Adrenal gland (tissue), 12 donors: ENCODE data around the gene LRRTM1. TPM values are rescaled to one million over a fixed set of nuclear protein-coding genes. Genes with fewer than 3 reads are reported as not detected.

ENCODE experiments used
- DNase-seq, 7 donors: peaks; one replicate each; pipeline ENCODE4 v3.0.0-alpha.2; 2019 to 2020
- H3K27ac ChIP-seq, 5 donors: fragments of 200-600 bp; sonication (generic) in 4 of 5; 1 replicate in 3 of 5; 2 replicates in 2 of 5; pipeline versions ENCODE4 v1.5.1 to v1.8.0; 2016 to 2020; ENCODE audit warnings: mild to moderate bottlenecking in 1 of 5
- H3K27me3 ChIP-seq: fragments of 200-600 bp; 2 replicates; pipeline ENCODE4 v1.8.0; 2021
- H3K36me3 ChIP-seq, 2 donors: fragments of 200-600 bp; replicated peaks in 1 of 2; 1 replicate in 1 of 2; 2 replicates in 1 of 2; pipeline versions ENCODE4 v1.5.1 to v1.8.0; 2018 to 2022
- H3K4me1 ChIP-seq, 2 donors: fragments of 200-600 bp; replicated peaks in 1 of 2; 1 replicate in 1 of 2; 2 replicates in 1 of 2; pipeline versions ENCODE4 v1.5.1 to v1.8.0; 2018 to 2021
- H3K4me3 ChIP-seq, 4 donors: fragments of 200-600 bp; sonication (generic) in 3 of 4; one replicate each; pipeline ENCODE4 v1.5.1; 2016 to 2018
- H3K9me3 ChIP-seq, 3 donors: fragments of 200-600 bp; sonication (generic) in 1 of 3; replicated peaks in 1 of 3; 1 replicate in 2 of 3; 2 replicates in 1 of 3; pipeline versions ENCODE4 v1.5.1 to v1.8.0; 2016 to 2021
- CTCF ChIP-seq, 6 experiments: fragments of 450-650 bp in 4 of 6; fragments of 200-600 bp in 2 of 6; sonication (generic) in 1 of 6; IDR thresholded peaks; 1 replicate in 5 of 6; 2 replicates in 1 of 6; pipeline versions ENCODE4 v1.5.1 to v1.8.0; 2016 to 2021; ENCODE audit warnings: antibody characterized with exemption in 6 of 6, mild to moderate bottlenecking in 2 of 6, moderate library complexity in 1 of 6
- POLR2A ChIP-seq, 2 donors: fragments of 450-650 bp; IDR thresholded peaks; one replicate each; pipeline ENCODE4 v1.6.1; 2017; ENCODE audit warnings: antibody characterized with exemption in 2 of 2, mild to moderate bottlenecking in 2 of 2, moderate library complexity in 1 of 2
- WGBS, 4 donors: extraction: QIAGEN DNeasy Blood & Tissue Kit in 2 of 4; methylation state at CpG; one replicate each; pipeline versions ENCODE4 v1.1.5 to v1.1.7; 2013 to 2017; 5-methylcytosine and 5-hydroxymethylcytosine counted together
- intact Hi-C, 2 donors: fragments of 100-400 bp; cut with DNase I; formaldehyde crosslinking; loops; one replicate each; pipeline versions ENCODE4 v1.14.1 to v1.15.0; 2022 to 2023
- polyA plus RNA-seq, 3 donors: library from polyadenylated mRNA; stranded (reverse); fragments of 200-250 nt in 2 of 3; fragments of 350-450 nt in 1 of 3; fragmentation: Illumina TruSeq in 1 of 3; extraction: RNeasy Lipid Tissue Mini Kit (QIAGEN cat#74804) in 1 of 3; gene quantifications; one replicate each; pipeline ENCODE4 v1.2.3, GENCODE V29; 2013 to 2014
- total RNA-seq, 9 donors: library from RNA; depleted of rRNA in 4 of 9; stranded (reverse); fragments of >200 nt in 4 of 9; fragments of 120-200 nt in 1 of 9; fragmentation: NEBNext Ultra II Directional in 1 of 9; extraction: Animal tissue kit (Norgen Biotek cat#: 25700) in 1 of 9; gene quantifications; one replicate each; pipeline versions ENCODE4 v1.1.0 to v1.2.4, GENCODE V29; 2013 to 2023
- donor health status: healthy with polysubstance abuse.
- donor health status: Bipolar disorder and iron deficiency.
- donor health status: DM: yes; HTN: yes; CAD: no.
- donor health status: DM: no; HTN: no; CAD: no.
- donor health status: DM: no; HTN: no; CAD: no.
- donor health status: DM: yes; HTN: yes; CAD: no.

LRRTM1 gene
- total and polyA plus RNA-seq, 12 donors = 0.12 to 1.8 (median 0.49) TPM; not detected in 1

DNA sequence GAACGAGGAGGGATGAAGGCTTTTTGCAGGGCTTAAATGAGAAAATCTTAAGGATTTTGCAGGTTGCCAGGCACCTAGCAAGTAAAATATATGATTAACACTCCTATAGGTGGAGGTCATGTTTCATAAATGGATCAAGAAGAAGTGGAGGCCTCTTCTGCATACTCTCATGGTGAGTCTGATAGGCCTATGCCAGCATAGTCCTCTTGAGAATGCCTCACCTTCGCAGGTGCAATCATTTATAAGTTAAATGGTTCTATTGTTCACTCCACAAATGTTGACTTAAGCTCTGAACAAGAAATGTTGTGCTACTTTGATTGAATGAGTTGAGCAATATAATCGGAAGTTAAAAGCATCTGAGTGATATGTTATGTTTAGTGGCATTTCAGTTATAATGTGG lies 12.1 kb downstream of the LRRTM1 start:
- TF ChIP-seq CTCF (IDR thresholded peaks at IDR 0.05) = no peak
- no peak for TF ChIP-seq POLR2A (IDR thresholded peaks at IDR 0.05)
- WGBS, 4 donors = 63 to 71% (median 68%) methylated on average over 3 of the region's 3 CpGs
- intact Hi-C loops = no loop called here
- H3K27me3 ChIP-seq = no peaks in the 10 kb centered on the region
- no peak overlapping the region for H3K4me3 ChIP-seq
- H3K4me1 ChIP-seq = no peaks in the 10 kb centered on the region
- no peak overlapping the region for H3K27ac ChIP-seq
- no peaks in the 10 kb centered on the region for H3K36me3 ChIP-seq
- no peak for DNase-seq
- no peaks in the 10 kb centered on the region for H3K9me3 ChIP-seq

GRCh38 chr2:80291656-80292055 lies 12.9 kb downstream of the LRRTM1 start:
- 54 to 83% (median 54%) methylated on average over 1 of the region's 1 CpG for WGBS, 4 donors
- Histone ChIP-seq H3K4me1 (no peaks in the 10 kb centered on the region), H3K9me3 (no peaks in the 10 kb centered on the region), H3K27ac (no peak overlapping the region), H3K27me3 (no peaks in the 10 kb centered on the region), H3K4me3 (no peak overlapping the region), H3K36me3 (no peaks in the 10 kb centered on the region)
- no peak for DNase-seq
- intact Hi-C loops = no loop called here
- no peak for TF ChIP-seq CTCF (IDR thresholded peaks at IDR 0.05)
- TF ChIP-seq POLR2A (IDR thresholded peaks at IDR 0.05) = no peak

GRCh38 chr2:80288576-80288975 lies 16.0 kb downstream of the LRRTM1 start:
- TF ChIP-seq CTCF (IDR thresholded peaks at IDR 0.05) = no peak
- no peak for TF ChIP-seq POLR2A (IDR thresholded peaks at IDR 0.05)
- Histone ChIP-seq H3K4me3 (no peak overlapping the region), H3K4me1 (no peaks in the 10 kb centered on the region), H3K36me3 (no peaks in the 10 kb centered on the region), H3K27me3 (no peaks in the 10 kb centered on the region), H3K9me3 (no peaks in the 10 kb centered on the region), H3K27ac (no peak overlapping the region)
- peak in 1 of 7 donors; percentile 57 for DNase-seq
- intact Hi-C loops = no loop called here
- 31 to 41% (median 35%) methylated on average over 5 of the region's 5 CpGs for WGBS, 4 donors

- H3K9me3 ChIP-seq = no peaks in the 10 kb centered on the region
- H3K27ac ChIP-seq = no peak overlapping the region
- no peaks in the 10 kb centered on the region for H3K36me3 ChIP-seq
- no peaks in the 10 kb centered on the region for H3K27me3 ChIP-seq
- TF ChIP-seq POLR2A (IDR thresholded peaks at IDR 0.05) (no peak), CTCF (IDR thresholded peaks at IDR 0.05) (no peak)
- WGBS, 4 donors = 76 to 80% (median 78%) methylated on average over 1 of the region's 1 CpG
- no peaks in the 10 kb centered on the region for H3K4me1 ChIP-seq
- DNase-seq = no peak
- intact Hi-C loops = no loop called here
- no peak overlapping the region for H3K4me3 ChIP-seq
Observed at GRCh38 chr2:80281049-80281448, 23.5 kb downstream of the LRRTM1 start.
